ENCODE data around the gene RHBDD2.

DNA sequence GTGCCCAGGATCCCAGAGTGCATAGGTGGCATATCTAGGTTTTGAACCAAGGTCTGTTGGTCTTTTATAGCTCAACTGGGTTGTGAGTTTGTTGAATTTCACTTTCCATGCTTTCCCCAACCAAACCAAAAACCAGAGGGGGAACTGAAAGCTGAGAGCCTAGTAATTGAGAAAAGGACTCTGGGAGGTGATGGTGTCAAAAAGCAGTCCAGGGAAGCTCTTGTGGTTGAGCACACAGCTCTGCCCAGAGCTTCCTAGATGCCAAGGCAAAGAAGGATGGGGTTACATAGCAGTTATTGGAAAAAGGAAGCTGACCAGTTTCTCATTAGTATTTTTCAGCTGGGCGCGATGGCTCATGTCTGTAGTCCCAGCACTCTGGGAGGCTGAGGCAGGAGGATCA, 46.1 kb downstream of the RHBDD2 start:
- TF ChIP-seq, protein P1, sequence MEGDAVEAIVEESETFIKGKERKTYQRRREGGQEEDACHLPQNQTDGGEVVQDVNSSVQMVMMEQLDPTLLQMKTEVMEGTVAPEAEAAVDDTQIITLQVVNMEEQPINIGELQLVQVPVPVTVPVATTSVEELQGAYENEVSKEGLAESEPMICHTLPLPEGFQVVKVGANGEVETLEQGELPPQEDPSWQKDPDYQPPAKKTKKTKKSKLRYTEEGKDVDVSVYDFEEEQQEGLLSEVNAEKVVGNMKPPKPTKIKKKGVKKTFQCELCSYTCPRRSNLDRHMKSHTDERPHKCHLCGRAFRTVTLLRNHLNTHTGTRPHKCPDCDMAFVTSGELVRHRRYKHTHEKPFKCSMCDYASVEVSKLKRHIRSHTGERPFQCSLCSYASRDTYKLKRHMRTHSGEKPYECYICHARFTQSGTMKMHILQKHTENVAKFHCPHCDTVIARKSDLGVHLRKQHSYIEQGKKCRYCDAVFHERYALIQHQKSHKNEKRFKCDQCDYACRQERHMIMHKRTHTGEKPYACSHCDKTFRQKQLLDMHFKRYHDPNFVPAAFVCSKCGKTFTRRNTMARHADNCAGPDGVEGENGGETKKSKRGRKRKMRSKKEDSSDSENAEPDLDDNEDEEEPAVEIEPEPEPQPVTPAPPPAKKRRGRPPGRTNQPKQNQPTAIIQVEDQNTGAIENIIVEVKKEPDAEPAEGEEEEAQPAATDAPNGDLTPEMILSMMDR (IDR thresholded peaks at IDR 0.05), result no peak
- TF ChIP-seq EP300 (IDR thresholded peaks at IDR 0.05) (no peak), POLR2A (IDR thresholded peaks at IDR 0.05) (no peak), POLR2AphosphoS5 (IDR thresholded peaks at IDR 0.05) (no peak)

Data from sigmoid colon (tissue), 4 donors.